AG09319 (cell line): ENCODE results near the gene ATP11A.

Source experiments
- DNase-seq: peaks from one replicate; pipeline ENCODE4 v3.0.0-alpha.2; 2010; ENCODE audit warnings: low read depth; ENCODE audit errors: extremely low read depth
- TF ChIP-seq, protein P1 (sequence below): IDR thresholded peaks from 2 replicates; pipeline ENCODE4 v1.5.1; 2011; ENCODE audit warnings: low read depth, mild to moderate bottlenecking, inconsistent platforms, low read length, moderate library complexity

The ATP11A gene

DNA sequence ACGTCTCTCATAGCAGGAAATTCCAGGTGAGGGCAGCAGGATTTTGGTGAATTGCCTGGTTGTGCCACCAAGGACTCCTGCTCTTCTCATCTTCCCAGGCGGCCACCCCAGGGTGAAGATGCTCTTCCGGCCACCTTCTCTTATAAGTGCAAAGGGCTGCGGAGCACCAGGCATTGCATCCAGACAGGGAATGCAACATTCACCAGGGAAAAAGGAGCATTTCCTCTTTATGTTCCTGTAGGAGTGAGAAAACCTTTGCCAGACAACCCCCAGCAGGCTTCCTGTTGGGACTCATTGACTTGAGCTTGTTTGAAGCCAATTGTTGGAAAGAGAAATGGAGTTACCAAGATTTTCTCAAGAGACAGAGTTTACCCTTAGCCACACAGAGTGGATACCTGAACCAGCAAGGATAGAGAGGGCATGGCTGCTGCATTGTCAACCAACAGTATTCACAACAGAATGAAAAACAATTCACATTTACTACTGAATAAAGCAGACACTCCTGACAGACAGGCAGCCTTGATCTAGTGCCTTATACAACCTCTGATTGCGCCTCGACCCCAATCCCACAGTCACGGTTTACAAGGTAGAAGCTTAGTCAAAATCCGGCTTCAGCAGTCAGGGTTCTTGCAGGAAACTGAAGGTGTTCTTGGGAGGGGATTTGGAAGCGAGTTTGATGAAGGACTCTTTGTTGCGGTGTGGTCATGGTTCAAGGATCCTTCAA lies 1.8 kb upstream of the ATP11A start:
- TF ChIP-seq, protein P1, sequence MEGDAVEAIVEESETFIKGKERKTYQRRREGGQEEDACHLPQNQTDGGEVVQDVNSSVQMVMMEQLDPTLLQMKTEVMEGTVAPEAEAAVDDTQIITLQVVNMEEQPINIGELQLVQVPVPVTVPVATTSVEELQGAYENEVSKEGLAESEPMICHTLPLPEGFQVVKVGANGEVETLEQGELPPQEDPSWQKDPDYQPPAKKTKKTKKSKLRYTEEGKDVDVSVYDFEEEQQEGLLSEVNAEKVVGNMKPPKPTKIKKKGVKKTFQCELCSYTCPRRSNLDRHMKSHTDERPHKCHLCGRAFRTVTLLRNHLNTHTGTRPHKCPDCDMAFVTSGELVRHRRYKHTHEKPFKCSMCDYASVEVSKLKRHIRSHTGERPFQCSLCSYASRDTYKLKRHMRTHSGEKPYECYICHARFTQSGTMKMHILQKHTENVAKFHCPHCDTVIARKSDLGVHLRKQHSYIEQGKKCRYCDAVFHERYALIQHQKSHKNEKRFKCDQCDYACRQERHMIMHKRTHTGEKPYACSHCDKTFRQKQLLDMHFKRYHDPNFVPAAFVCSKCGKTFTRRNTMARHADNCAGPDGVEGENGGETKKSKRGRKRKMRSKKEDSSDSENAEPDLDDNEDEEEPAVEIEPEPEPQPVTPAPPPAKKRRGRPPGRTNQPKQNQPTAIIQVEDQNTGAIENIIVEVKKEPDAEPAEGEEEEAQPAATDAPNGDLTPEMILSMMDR, result no peak

DNA sequence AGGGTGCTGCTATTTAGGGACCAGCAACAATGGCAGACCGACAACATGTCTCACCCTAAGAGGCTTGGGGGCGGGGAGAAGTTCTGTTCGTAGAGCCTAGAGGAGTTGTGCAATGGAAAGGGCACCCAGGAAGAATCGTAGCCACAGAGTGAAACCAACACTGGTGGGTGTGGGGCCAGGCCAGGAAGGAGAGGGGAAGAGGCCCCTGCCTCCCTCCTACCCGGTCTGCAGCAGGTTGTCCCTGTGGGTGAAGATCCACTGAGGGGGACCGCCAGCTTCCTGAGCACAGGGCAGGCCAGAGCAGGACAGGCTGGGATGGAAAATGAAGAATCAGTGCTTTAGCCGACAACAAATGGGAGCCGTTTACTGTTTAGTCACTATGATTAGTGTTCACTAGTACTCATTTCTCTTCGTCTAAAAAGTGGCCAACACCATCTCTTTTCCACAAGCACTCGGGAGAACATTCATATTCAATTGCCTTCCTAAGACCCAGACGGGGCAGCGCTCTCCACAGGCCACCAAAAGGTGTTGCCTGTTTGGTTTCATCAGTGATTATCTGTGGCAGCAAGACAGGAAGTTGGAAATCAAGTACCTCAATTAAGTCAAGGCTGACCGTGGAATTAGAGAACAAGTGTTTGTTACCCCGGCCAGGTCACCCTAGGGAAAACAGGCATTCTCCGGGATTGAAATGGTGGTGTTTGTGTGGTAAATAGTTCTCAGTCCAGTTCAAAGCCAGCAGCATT lies 1.1 kb upstream of the ATP11A start:
- TF ChIP-seq, protein P1, result no peak
- DNase-seq, result no peak

More for the DNA sequence above, 1.8 kb upstream of the ATP11A start:
- DNase-seq, result no peak

DNA sequence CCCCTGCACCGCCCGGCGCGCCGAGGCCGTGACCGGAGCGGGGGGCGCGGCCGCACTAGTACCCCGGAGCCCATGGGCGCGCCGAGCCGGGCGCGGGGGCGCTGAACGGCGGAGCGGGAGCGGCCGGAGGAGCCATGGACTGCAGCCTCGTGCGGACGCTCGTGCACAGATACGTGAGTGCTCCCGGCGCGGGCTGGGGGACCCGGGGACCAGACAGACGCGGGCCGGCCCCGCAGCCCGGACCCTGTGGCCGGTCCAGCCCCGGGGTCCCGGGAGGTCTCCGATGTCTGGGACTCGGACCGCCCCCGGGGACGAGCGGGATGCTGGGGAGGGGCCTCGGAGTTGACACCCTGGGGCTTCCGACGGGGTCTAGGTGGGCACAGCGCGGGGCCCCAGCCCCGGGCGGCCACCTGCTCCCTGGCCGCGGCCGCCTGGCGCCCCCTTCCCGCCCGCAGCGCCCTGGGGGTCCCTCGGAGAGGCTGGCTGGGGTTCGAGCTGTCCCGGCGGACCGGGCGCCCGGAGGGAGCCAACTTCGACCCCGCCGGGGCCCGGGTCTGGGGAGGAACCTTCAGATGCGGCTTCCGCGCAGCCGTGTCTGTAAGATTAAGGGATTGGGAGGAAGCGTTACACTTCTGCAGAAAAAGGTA lies 568 bp downstream of the ATP11A start:
- TF ChIP-seq, protein P1, result no peak
- DNase-seq, result no peak

DNA sequence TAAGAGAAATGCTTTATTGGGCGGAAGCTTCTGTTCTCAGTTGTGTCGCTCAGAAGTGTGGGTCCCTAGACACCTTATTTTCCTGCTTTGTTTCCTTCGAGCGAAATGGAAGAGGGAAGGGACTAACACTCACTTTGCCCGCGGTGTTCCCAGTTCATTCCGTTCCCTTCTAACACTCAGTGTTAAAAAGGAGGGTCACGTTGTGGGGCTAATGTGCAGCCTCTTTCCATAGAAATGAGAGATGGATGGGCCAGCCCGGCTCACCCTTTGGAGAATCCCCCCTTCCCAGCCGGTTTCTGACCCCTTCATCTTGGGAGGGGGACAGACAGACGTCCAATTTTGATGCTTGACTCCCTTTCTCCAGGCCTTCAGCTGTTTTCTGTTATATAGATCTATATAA lies 2.3 kb downstream of the ATP11A start:
- TF ChIP-seq, protein P1, result no peak
- no peak for DNase-seq

DNA sequence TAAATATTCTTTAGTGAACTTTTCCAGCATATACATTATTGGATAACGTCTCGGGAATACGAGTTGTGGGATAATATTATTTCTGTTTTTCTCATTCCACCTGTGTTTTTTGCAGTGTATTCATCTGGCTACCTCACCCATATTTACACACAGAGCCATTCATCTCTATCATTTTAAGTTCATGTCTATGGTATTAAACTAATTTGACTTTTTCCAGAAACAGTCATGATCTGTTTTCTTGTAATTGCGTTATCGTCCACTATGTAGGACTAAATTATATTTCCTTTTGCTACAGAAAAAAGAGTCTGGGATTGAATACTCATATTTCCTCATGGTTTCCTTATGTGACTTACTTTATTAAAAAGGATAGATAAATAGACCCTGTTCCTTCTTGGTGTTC lies 2.7 kb downstream of the ATP11A start:
- DNase-seq, result no peak
- TF ChIP-seq, protein P1, result no peak

DNA sequence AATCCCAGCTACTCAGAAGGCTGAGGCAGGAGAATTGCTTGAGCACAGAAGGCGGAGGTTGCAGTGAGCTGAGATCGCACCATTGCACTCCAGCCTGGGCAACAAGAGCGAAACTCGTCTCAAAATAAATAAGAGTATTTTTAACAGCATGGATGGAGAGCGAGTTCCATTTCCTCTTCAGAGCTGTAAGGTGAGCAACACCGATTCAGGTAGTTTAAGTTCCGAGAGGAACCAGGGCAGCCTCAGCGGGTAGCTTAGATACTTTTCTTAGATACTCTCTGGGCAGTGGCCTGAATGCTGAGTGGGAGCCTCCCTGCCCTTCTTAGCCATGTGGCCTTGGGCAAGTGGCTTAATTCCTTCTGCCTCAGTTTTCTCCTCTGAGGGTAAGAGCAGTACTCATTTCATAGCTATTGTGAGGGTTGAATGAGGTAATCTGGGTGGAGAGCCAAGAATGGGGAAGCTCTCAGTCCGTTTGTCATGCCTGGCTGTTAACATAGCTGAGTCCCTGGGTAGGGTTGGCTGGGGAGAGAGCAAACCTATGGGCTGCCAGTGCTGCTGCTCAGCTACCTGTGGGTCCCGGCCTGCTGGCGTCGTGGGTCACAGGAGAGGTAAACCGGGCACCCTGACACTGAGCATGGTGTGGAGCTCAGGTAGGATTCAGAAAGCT lies 4.1 kb downstream of the ATP11A start:
- peak; percentile 25 for DNase-seq
- TF ChIP-seq, protein P1, result no peak

DNA sequence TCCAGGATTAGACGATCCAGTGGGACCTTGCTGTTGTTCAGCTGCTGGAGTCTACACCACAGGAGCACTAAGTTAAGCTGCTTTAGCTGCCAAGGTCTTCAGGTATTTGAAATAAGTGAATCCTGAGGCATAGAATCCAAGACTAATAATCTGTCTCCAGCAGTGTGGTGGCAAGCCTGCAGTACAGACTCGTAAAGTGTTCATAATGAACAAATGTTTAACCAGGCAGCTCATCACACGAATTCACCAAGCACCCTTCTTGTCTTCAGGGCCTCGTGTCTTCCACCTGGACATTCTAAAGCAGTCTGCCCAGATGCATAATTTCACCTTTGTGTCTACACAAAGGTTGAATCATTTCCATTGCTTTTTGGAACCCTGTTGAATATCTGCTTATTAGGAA lies 5.3 kb downstream of the ATP11A start:
- DNase-seq, result no peak
- TF ChIP-seq, protein P1, result no peak
